ENCODE measurements around the gene GLIS1.

The GLIS1 gene

GRCh38 chr1:53739109-53739681 is at the start of gene GLIS1:
Gene GLIS1 (minus strand): TSS chr1:53739164. CDS start chr1:53738064, 1,100 bp downstream.
- peak; percentile 64 to 85 for DNase-seq

- no peak for DNase-seq
Observed at GRCh38 chr1:53787655-53788054, 48.7 kb upstream of the GLIS1 start.

DNA sequence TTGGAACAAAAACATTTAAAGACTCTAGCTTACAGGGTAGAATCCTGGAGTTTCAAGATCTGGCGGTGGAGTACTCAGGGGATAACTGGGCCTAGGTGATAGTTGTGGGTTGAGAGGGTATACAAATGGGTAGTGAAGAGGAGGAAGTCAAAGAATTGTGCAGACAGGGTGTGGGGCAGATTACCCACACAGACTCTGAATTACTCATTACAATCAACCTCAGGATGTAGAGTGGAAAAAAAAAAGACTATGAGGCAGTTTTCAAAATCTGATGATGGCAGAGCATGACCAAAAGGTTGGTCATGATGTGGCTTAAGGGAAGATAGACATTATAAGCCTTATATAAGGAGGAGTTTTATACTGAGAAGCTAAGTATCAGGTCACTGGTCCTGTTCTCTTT is 44.1 kb upstream of the GLIS1 start:
- DNase-seq, result no peak

DNA sequence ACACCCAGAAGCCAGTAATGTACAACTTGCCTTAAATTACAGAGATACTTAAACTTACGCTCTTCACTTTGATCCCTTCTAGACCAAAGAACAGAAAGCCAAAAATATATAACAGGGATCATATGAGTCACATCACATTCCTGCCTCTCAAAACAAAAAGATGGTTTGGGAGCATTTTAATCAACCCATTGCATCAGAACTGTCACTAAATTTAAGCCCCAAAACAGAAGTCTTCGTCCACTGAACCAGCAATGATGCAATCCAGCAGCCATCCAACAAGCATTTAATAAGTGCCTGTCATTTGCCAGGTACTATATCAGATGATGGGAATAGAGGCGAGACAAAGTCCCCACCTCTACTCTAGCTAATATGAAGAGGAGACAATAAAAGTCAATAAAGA is 42.7 kb upstream of the GLIS1 start:
- no peak for DNase-seq

GRCh38 chr1:53777272-53777671 is 38.3 kb upstream of the GLIS1 start:
- DNase-seq, result no peak

DNA sequence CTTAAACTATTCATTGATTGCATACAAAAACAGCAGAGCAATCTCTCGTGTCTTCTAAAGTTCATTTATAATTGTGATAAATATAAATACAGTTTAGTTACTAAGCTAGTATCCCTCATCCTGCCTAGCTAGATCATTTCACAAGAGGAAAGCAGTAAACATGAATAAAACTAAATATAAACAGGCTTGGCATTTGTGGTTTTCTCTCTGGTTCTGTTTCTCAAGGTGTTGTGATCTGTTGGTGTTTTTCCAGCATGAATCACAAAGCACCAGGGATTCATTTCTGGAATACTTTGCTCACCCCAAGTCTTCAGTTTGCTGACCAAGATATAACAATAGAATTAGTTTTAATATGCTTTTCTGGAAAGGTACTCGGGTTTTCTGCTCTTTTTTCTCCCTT is 32.7 kb upstream of the GLIS1 start:
- no peak for DNase-seq

GRCh38 chr1:53769780-53770179 is 30.8 kb upstream of the GLIS1 start:
- DNase-seq, result no peak

GRCh38 chr1:53769184-53769583 is 30.2 kb upstream of the GLIS1 start:
- DNase-seq, result no peak

GRCh38 chr1:53766831-53767405 is 28.0 kb upstream of the GLIS1 start:
- DNase-seq, result no peak

- no peak for DNase-seq
Observed at GRCh38 chr1:53766194-53766742, 27.3 kb upstream of the GLIS1 start.

- DNase-seq, result no peak
Observed at GRCh38 chr1:53765657-53766056, 26.7 kb upstream of the GLIS1 start.

GRCh38 chr1:53763911-53764310 is 24.9 kb upstream of the GLIS1 start:
- no peak for DNase-seq

GRCh38 chr1:53763461-53763860 is 24.5 kb upstream of the GLIS1 start:
- DNase-seq, result no peak

- DNase-seq, result peak in 1 of 2 experiments; percentile 19
Observed at GRCh38 chr1:53760497-53760896, 21.5 kb upstream of the GLIS1 start.

- peak in 1 of 2 experiments; percentile 57 for DNase-seq
Observed at GRCh38 chr1:53755874-53756273, 16.9 kb upstream of the GLIS1 start.

- peak; percentile 9 to 55 for DNase-seq
Observed at GRCh38 chr1:53754484-53755312, 15.7 kb upstream of the GLIS1 start.

DNA sequence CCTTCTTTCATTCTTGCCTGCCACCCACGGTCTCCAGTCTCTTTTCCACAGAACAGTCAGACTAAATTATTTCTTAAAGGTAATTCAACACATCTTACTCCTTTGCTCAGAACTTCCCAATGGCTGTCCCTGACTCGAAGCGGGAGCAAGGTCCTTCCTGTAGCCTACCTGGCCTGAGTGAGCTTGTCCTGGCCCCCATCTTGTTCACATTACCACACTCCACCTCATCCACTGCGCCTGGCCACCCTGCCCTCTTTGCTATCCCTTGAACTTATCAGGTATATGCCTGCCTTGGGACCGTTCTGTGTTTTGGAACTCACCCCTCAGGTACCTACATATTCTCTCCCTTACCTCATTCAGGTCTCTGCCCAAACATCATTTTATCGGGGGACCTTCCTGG is 13.3 kb upstream of the GLIS1 start:
- DNase-seq, result no peak

- DNase-seq, result no peak
Observed at GRCh38 chr1:53747841-53748240, 8.9 kb upstream of the GLIS1 start.

DNA sequence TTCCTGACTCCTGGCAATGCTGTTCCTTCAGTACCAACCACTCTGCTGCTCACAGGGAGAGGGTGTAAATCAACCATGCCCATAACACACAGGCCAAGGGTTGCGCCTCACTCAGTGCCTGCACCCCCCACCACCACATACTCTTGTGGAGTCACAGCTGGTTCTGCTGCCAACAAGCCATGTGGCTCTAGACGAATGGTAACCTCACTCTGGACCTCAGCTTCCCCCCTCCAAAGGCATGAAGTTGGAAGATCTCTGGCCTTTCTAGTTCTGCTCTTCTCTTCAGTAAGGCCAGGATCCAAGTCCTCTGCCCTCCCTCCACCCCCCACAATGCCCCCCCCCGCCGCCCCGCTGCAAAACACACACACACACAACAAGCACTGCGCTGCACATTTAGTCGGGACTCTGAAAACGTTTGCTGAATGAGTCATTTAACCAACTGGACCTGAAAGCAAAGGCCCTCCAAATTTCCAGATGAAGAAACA is 1.7 kb upstream of the GLIS1 start:
- DNase-seq, result no peak

DNA sequence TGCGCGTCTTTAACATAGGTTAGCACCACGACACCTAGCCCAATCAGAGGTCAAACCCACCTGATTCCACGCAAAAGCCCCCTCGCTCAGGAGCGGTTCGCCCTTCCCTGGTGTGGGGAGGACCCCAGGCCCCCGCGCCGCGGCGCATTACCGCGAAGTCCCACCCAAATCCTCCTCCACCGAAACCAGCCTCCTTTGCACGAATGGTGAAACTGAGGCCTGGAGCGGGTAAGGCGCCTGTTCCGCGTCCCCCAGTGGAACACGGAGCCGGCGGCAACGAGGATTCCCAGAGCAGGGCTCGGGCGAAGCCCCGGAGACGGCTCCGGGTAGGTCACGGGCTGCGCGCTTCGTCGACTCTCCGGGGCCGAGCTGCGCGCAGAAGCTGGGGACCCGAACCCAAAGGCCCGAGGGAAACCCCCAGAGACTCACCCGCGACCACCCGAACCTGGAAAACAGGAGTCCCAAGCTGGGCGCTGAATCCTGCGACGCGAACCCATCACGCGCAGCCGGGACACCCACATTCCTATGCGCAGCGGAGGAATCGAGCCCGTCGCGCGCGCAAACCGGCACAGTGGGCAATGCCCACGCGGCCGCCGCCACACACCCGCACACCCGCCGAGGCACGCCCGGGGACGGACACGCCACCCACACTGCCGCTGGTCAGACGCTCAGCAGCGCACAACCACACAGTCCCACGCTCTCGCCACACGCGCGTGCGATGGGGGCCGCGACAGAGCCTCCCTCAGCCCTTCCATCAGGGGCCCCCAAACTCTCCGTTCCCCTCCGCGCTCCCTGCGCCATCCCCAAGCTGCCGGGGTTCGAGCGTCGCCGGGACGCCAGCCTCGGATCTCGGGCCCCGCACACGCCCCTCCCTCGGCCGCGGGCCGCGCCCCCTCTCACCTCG is 507 bp downstream of the GLIS1 start:
- DNase-seq, result no peak

- no peak for DNase-seq
Observed at GRCh38 chr1:53737648-53738204, 1.2 kb downstream of the GLIS1 start.

GRCh38 chr1:53736290-53736689 is 2.7 kb downstream of the GLIS1 start:
- no peak for DNase-seq

Measured in NCI-H524 (cell line).